SK-N-SH treated with all-trans-retinoic acid at 6 μM for 48 hours (cell line): ENCODE measurements around the gene ATRX.

Experiments used
- ATAC-seq: fragments of 200-7000 bp; cut with Tn5 transposase; 3 replicates; pipeline ENCODE4 v1.9.1; 2020; ENCODE audit warnings: mild to moderate bottlenecking, moderate library complexity
- ARNTL ChIP-seq: fragments of 450-650 bp; formaldehyde crosslinking; IDR thresholded peaks from 2 replicates; pipeline ENCODE4 v1.5.0; 2020; ENCODE audit warnings: low read depth, mild to moderate bottlenecking, moderate library complexity, borderline replicate concordance
- BACH2 ChIP-seq: fragments of 250-450 bp; sonication (Bioruptor Pico); IDR thresholded peaks from 2 replicates; pipeline ENCODE4 v1.9.0; 2021; ENCODE audit warnings: mild to moderate bottlenecking, borderline replicate concordance
- CREB5 ChIP-seq: fragments of 250-450 bp; sonication (Bioruptor Pico); IDR thresholded peaks from 2 replicates; pipeline ENCODE4 v1.5.1; 2020; ENCODE audit warnings: low read depth, mild to moderate bottlenecking, moderate library complexity
- CSDC2 ChIP-seq: fragments of 250-450 bp; sonication (Bioruptor Pico); IDR thresholded peaks from 2 replicates; pipeline ENCODE4 v1.5.0; 2020; ENCODE audit warnings: mild to moderate bottlenecking, moderate library complexity
- ESRRG ChIP-seq: fragments of 250-450 bp; sonication (Bioruptor Pico); IDR thresholded peaks from 2 replicates; pipeline ENCODE4 v1.6.1; 2021; ENCODE audit warnings: mild to moderate bottlenecking
- ISL1 ChIP-seq: fragments of 250-450 bp; sonication (Bioruptor Pico); IDR thresholded peaks from 2 replicates; pipeline ENCODE4 v2.1.2; 2022; ENCODE audit warnings: mild to moderate bottlenecking, moderate library complexity
- OSR1 ChIP-seq: fragments of 250-450 bp; sonication (Bioruptor Pico); IDR thresholded peaks from 2 replicates; pipeline ENCODE4 v1.8.0; 2022; ENCODE audit warnings: moderate library complexity, mild to moderate bottlenecking, inconsistent platforms
- POU6F1 ChIP-seq: fragments of 250-450 bp; sonication (Bioruptor Pico); IDR thresholded peaks from 2 replicates; pipeline ENCODE4 v1.8.0; 2021; ENCODE audit warnings: low read depth, mild to moderate bottlenecking, moderate library complexity, borderline replicate concordance
- PPARA ChIP-seq: fragments of 250-450 bp; sonication (Bioruptor Pico); IDR thresholded peaks from 2 replicates; pipeline ENCODE4 v1.5.0; 2020; ENCODE audit warnings: mild to moderate bottlenecking, borderline replicate concordance
- RARB ChIP-seq: fragments of 250-450 bp; sonication (Bioruptor Pico); IDR thresholded peaks from 2 replicates; pipeline ENCODE4 v1.8.0; 2021; ENCODE audit warnings: mild to moderate bottlenecking, moderate library complexity
- SNAI2 ChIP-seq: fragments of 250-450 bp; sonication (Bioruptor Pico); IDR thresholded peaks from 2 replicates; pipeline ENCODE4 v1.5.0; 2020; ENCODE audit warnings: mild to moderate bottlenecking, moderate library complexity
- TCF4 ChIP-seq: fragments of 250-450 bp; sonication (Bioruptor Pico); IDR thresholded peaks from 2 replicates; pipeline ENCODE4 v1.8.0; 2021; ENCODE audit warnings: mild to moderate bottlenecking, moderate library complexity, borderline replicate concordance
- TSHZ2 ChIP-seq: fragments of 250-450 bp; sonication (Bioruptor Pico); IDR thresholded peaks from 2 replicates; pipeline ENCODE4 v1.5.0; 2020; ENCODE audit warnings: mild to moderate bottlenecking, moderate library complexity
- ZC3H10 ChIP-seq: fragments of 250-450 bp; sonication (Bioruptor Pico); IDR thresholded peaks from 2 replicates; pipeline ENCODE4 v1.5.1; 2021; ENCODE audit warnings: mild to moderate bottlenecking, moderate library complexity
- ZFP3 ChIP-seq: fragments of 250-450 bp; sonication (Bioruptor Pico); IDR thresholded peaks from 2 replicates; pipeline ENCODE4 v1.5.0; 2020; ENCODE audit warnings: mild to moderate bottlenecking, moderate library complexity
- ZFP30 ChIP-seq: fragments of 450-650 bp; formaldehyde crosslinking; IDR thresholded peaks from 2 replicates; pipeline ENCODE4 v1.5.0; 2022; ENCODE audit warnings: mild to moderate bottlenecking, moderate library complexity
- ZNF565 ChIP-seq: fragments of 450-650 bp; formaldehyde crosslinking; conservative IDR thresholded peaks from 2 replicates; pipeline ENCODE4 v1.5.0; 2020; ENCODE audit warnings: low read depth, mild to moderate bottlenecking, moderate library complexity
- ZNF70 ChIP-seq: fragments of 450-650 bp; formaldehyde crosslinking; IDR thresholded peaks from 2 replicates; pipeline ENCODE4 v1.5.0; 2020; ENCODE audit warnings: mild to moderate bottlenecking, moderate library complexity
- ZNF8 ChIP-seq: fragments of 450-650 bp; formaldehyde crosslinking; IDR thresholded peaks from 2 replicates; pipeline ENCODE4 v1.5.0; 2020; ENCODE audit warnings: mild to moderate bottlenecking, moderate library complexity
- TF ChIP-seq, protein P1 (sequence below): fragments of 250-450 bp; sonication (Bioruptor Pico); IDR thresholded peaks from 2 replicates; pipeline ENCODE4 v1.8.0; 2020; ENCODE audit warnings: mild to moderate bottlenecking, moderate library complexity, borderline replicate concordance
- TF ChIP-seq, protein P2 (sequence below): fragments of 250-450 bp; sonication (Bioruptor Pico); IDR thresholded peaks from 2 replicates; pipeline ENCODE4 v1.5.1; 2021; ENCODE audit warnings: mild to moderate bottlenecking, moderate library complexity

ATRX gene

GRCh38 chrX:77814210-77814609, 28.2 kb upstream of the ATRX start:
- ATAC-seq, result no peak
- no peak for TF ChIP-seq ZNF70
- TF ChIP-seq SNAI2 (CRISPR knock-in tag), result no peak
- no peak for TF ChIP-seq ZFP30 (CRISPR knock-in tag)
- TF ChIP-seq ZC3H10 (CRISPR knock-in tag), result no peak
- TF ChIP-seq ZNF8 (CRISPR knock-in tag), result no peak
- TF ChIP-seq TCF4 (CRISPR knock-in tag), result no peak
- TF ChIP-seq ZNF565 (CRISPR knock-in tag), result no peak
- TF ChIP-seq OSR1 (CRISPR knock-in tag), result no peak
- no peak for TF ChIP-seq ARNTL
- TF ChIP-seq TSHZ2 (CRISPR knock-in tag), result no peak
- no peak for TF ChIP-seq ZFP3 (CRISPR knock-in tag)
- TF ChIP-seq RARB (CRISPR knock-in tag), result no peak
- no peak for TF ChIP-seq PPARA (CRISPR knock-in tag)
- no peak for TF ChIP-seq ISL1 (CRISPR knock-in tag)

- ATAC-seq, result no peak
- no peak for TF ChIP-seq BACH2
- no peak for TF ChIP-seq ZNF70
- TF ChIP-seq, protein P1, sequence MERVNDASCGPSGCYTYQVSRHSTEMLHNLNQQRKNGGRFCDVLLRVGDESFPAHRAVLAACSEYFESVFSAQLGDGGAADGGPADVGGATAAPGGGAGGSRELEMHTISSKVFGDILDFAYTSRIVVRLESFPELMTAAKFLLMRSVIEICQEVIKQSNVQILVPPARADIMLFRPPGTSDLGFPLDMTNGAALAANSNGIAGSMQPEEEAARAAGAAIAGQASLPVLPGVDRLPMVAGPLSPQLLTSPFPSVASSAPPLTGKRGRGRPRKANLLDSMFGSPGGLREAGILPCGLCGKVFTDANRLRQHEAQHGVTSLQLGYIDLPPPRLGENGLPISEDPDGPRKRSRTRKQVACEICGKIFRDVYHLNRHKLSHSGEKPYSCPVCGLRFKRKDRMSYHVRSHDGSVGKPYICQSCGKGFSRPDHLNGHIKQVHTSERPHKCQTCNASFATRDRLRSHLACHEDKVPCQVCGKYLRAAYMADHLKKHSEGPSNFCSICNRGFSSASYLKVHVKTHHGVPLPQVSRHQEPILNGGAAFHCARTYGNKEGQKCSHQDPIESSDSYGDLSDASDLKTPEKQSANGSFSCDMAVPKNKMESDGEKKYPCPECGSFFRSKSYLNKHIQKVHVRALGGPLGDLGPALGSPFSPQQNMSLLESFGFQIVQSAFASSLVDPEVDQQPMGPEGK, result no peak
- no peak for TF ChIP-seq CSDC2 (CRISPR knock-in tag)
- TF ChIP-seq RARB (CRISPR knock-in tag), result no peak
Measured at GRCh38 chrX:77802201-77802600, 16.2 kb upstream of the ATRX start.

DNA sequence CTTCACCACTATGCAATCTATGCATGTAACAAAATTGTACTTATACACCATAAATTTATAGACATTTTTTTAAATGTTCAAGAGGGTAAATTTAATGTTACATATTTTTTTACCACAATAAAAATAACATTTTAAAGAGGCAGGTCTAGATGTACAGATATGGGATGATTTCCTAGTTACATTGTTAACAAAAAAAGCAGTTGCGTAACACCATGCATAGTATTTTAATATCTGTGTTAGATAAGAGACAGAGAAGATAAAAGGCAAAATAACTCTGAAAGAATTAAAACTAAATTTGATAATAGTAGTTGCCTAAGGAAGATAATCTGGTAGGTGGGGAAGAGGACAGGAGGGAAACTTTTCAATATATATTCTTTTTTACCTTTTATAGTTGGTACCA, 9.1 kb upstream of the ATRX start:
- ATAC-seq, result no peak
- TF ChIP-seq ZNF565 (CRISPR knock-in tag) (no peak), TSHZ2 (CRISPR knock-in tag) (no peak), OSR1 (CRISPR knock-in tag) (no peak), BACH2 (no peak), RARB (CRISPR knock-in tag) (no peak)
- TF ChIP-seq, protein P2, sequence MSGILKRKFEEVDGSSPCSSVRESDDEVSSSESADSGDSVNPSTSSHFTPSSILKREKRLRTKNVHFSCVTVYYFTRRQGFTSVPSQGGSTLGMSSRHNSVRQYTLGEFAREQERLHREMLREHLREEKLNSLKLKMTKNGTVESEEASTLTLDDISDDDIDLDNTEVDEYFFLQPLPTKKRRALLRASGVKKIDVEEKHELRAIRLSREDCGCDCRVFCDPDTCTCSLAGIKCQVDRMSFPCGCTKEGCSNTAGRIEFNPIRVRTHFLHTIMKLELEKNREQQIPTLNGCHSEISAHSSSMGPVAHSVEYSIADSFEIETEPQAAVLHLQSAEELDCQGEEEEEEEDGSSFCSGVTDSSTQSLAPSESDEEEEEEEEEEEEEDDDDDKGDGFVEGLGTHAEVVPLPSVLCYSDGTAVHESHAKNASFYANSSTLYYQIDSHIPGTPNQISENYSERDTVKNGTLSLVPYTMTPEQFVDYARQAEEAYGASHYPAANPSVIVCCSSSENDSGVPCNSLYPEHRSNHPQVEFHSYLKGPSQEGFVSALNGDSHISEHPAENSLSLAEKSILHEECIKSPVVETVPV (CRISPR knock-in tag), result no peak

- no peak for ATAC-seq
- TF ChIP-seq ARNTL (no peak), SNAI2 (CRISPR knock-in tag) (no peak), TCF4 (CRISPR knock-in tag) (no peak), ZNF8 (CRISPR knock-in tag) (no peak), POU6F1 (CRISPR knock-in tag) (no peak), ESRRG (no peak), ZNF70 (no peak), CREB5 (CRISPR knock-in tag) (no peak)
- TF ChIP-seq, protein P2 (CRISPR knock-in tag), result no peak
- TF ChIP-seq, protein P1, result no peak
Measured at GRCh38 chrX:77793946-77794345, 7.9 kb upstream of the ATRX start.
